Measurements from ENCODE around the gene MRC2. TPM values are rescaled to one million over a fixed set of nuclear protein-coding genes. Genes with fewer than 3 reads are reported as not detected.
A peak's percentile ranks its signal among the peaks of the same experiment; 100 is the strongest.

Gene MRC2
- total and polyA plus RNA-seq, 2 of the 13 experiments (the other 11 are each of a cell fraction or from before 2014, with no cell fraction given) = not detected

GRCh38 chr17:62616993-62617893 is 10.2 kb upstream of the MRC2 start (continued):
- TF ChIP-seq ZNF691 (CRISPR knock-in tag; IDR thresholded peaks at IDR 0.05; ENCODE audit: borderline replicate concordance, low read depth) (0 out of 2 replicates have a peak, but pooled peaks have one; percentile 56), CREB3 (CRISPR knock-in tag; IDR thresholded peaks at IDR 0.05) (no peak), ZNF350 (CRISPR knock-in tag; IDR thresholded peaks at IDR 0.05; ENCODE audit: borderline replicate concordance, low read depth) (0 out of 2 replicates have a peak, but pooled peaks have one; percentile 41), ZNF296 (CRISPR knock-in tag; conservative IDR thresholded peaks at IDR 0.05) (no peak), ZNF816 (CRISPR knock-in tag; IDR thresholded peaks at IDR 0.05; ENCODE audit: borderline replicate concordance) (no peak), ZNF207 (IDR thresholded peaks at IDR 0.05; ENCODE audit: borderline replicate concordance) (no peak), HOXA3 (CRISPR knock-in tag; IDR thresholded peaks at IDR 0.05) (peak; percentile 68; the same call in 1 of the 2 replicates), ARNTL (CRISPR knock-in tag; IDR thresholded peaks at IDR 0.05) (peak; percentile 71), POLR2AphosphoS2 (IDR thresholded peaks at IDR 0.05; ENCODE audit: low read depth, low read length) (0 out of 2 replicates have a peak, but pooled peaks have one; percentile 33), WIZ (CRISPR knock-in tag; IDR thresholded peaks at IDR 0.05) (no peak), TFDP2 (CRISPR knock-in tag; IDR thresholded peaks at IDR 0.05) (no peak), CCDC6 (CRISPR knock-in tag; IDR thresholded peaks at IDR 0.05) (no peak), ZNF101 (CRISPR knock-in tag; IDR thresholded peaks at IDR 0.05; ENCODE audit: borderline replicate concordance, low read depth) (no peak), ZNF644 (CRISPR knock-in tag; IDR thresholded peaks at IDR 0.05; ENCODE audit: low read depth) (peak; percentile 60), HNF1B (CRISPR knock-in tag; IDR thresholded peaks at IDR 0.05) (no peak), ZBED4 (CRISPR knock-in tag; IDR thresholded peaks at IDR 0.05; ENCODE audit: borderline replicate concordance) (no peak), LCORL (IDR thresholded peaks at IDR 0.05) (no peak), LCORL (CRISPR knock-in tag; IDR thresholded peaks at IDR 0.05) (peak; percentile 72), GATA4 (IDR thresholded peaks at IDR 0.05; ENCODE audit: borderline replicate concordance, low read depth) (no peak), NFKB2 (CRISPR knock-in tag; IDR thresholded peaks at IDR 0.05; ENCODE audit: borderline replicate concordance) (peak; percentile 36)

Measured in HepG2 (cell line).